GM06990 (cell line): ENCODE data around the gene TANC2.
"Not testable (repeated sequence)": the region's sequence is repeated elsewhere in the genome, so short reads cannot be mapped to it uniquely, and the experiment has no call there.

Source experiments
- DNase-seq: peaks from one replicate; pipeline ENCODE4 v3.0.0-alpha.2; 2011; ENCODE audit not compliant: insufficient read length; ENCODE audit errors: extremely low read depth
- H3K27me3 ChIP-seq: replicated peaks from 2 replicates; pipeline ENCODE4 v1.6.0; 2011; ENCODE audit warnings: low read length; ENCODE audit not compliant: control insufficient read depth, insufficient read depth
- H3K36me3 ChIP-seq: 2 replicates; pipeline ENCODE4 v1.5.1; 2011; ENCODE audit warnings: low read length; ENCODE audit not compliant: control insufficient read depth, insufficient read depth
- H3K4me3 ChIP-seq: replicated peaks from 2 replicates; pipeline ENCODE4 v1.5.1; 2011; ENCODE audit warnings: low read depth, mild to moderate bottlenecking, control low read depth, low read length
- TF ChIP-seq, protein P1 (sequence below): IDR thresholded peaks from 2 replicates; pipeline ENCODE4 v1.5.1; 2011; ENCODE audit warnings: low read length, control low read depth, mild to moderate bottlenecking, inconsistent platforms; ENCODE audit not compliant: insufficient read depth, poor library complexity, severe bottlenecking

Gene TANC2

DNA sequence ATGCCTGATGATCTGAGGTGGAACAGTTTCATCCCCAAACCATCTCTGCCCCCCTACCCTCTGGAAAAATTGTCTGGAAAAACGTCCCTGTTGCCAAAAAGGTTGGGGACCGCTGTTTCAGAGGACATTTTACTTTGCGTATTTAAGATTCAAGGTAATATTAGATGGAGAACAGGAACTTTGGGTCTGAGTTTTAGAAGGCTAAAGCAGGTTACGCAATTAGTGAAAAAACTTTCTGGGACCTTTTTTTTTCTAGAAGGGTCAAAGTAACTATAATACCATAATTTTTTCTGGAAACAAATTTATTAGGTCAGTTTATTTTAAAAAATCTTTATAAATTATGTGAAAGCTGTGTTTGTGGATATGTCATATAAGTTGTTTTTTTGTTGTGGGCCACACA is 5.8 kb downstream of the TANC2 start:
- Histone ChIP-seq H3K4me3 (no peak overlapping the region), H3K27me3 (no peaks in the 10 kb centered on the region; the same call in 1 of the 2 replicates), H3K36me3 (no peaks in the 10 kb centered on the region)
- TF ChIP-seq, protein P1, sequence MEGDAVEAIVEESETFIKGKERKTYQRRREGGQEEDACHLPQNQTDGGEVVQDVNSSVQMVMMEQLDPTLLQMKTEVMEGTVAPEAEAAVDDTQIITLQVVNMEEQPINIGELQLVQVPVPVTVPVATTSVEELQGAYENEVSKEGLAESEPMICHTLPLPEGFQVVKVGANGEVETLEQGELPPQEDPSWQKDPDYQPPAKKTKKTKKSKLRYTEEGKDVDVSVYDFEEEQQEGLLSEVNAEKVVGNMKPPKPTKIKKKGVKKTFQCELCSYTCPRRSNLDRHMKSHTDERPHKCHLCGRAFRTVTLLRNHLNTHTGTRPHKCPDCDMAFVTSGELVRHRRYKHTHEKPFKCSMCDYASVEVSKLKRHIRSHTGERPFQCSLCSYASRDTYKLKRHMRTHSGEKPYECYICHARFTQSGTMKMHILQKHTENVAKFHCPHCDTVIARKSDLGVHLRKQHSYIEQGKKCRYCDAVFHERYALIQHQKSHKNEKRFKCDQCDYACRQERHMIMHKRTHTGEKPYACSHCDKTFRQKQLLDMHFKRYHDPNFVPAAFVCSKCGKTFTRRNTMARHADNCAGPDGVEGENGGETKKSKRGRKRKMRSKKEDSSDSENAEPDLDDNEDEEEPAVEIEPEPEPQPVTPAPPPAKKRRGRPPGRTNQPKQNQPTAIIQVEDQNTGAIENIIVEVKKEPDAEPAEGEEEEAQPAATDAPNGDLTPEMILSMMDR, result no peak
- DNase-seq, result no peak

DNA sequence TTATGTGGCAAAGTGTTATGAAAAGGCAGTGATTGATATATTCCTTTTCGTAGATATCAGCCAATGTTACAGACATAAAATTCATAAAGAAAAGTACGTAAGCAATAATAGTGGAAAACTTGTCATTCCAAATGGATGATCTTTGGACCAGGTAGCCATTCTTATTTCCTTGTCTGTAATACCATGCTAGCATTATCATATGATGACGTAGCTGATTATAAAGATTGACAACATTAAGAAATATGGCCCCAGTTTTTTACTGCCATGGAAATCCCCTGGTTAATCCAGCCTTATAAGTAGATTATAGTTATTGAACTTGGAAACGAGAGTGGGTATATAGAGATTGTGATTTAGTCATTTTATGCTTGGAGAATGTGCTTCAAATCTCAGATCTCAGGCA is 8.8 kb downstream of the TANC2 start:
- no peak for DNase-seq
- H3K36me3 ChIP-seq, result no peaks in the 10 kb centered on the region
- TF ChIP-seq, protein P1, result no peak
- H3K27me3 ChIP-seq, result no peaks in the 10 kb centered on the region
- no peak overlapping the region for H3K4me3 ChIP-seq

DNA sequence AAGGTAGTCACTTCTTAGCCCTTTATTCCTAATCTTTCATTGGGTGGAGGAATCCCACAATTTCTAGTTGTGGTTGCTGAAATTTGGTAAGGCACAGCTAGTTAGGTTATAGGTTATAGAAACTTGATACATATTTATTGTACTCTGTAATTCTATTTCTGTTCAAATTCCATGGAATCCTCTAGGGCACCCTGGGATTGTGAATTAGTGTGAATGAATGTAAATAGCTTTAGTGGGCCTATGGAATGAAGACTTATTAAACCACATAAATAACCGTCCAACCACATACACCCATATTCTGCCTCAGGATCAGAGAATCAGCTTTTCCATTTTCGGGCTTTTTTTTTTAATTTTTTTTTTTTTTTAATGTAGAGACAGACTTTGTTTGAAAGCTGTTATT is 9.2 kb downstream of the TANC2 start:
- no peak for DNase-seq
- Histone ChIP-seq H3K4me3 (no peak overlapping the region), H3K36me3 (no peaks in the 10 kb centered on the region), H3K27me3 (no peaks in the 10 kb centered on the region)
- TF ChIP-seq, protein P1, result no peak

DNA sequence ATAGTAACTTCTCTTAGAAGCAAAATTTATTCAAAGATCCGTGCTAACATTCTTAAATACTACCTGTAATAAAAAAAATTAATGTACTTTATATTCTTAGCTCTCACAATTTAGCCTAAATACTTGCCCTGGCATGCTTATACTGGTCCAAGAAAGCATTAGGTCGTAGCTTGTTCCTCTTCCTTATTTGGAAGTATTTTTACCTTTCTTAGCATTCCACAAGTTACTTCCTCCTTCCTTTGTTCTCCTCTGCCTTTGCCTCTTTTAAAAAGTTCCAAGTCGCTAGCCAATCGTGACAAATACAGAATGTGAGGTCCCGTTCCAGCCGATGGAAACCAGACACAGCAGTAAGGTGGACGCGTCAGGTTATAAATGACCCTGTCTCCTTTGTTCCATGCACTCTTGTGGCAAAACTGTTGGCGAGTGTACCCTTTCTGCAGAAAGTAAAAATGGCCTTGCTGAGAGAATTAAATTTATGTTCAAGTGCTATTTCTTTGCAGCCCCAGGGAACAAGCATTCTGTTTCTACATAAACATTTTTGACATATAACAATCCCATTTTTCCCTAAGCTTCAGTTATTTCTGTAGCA is 10.7 kb downstream of the TANC2 start:
- not testable (repeated sequence) for H3K27me3 ChIP-seq, H3K4me3 ChIP-seq, DNase-seq, H3K36me3 ChIP-seq

DNA sequence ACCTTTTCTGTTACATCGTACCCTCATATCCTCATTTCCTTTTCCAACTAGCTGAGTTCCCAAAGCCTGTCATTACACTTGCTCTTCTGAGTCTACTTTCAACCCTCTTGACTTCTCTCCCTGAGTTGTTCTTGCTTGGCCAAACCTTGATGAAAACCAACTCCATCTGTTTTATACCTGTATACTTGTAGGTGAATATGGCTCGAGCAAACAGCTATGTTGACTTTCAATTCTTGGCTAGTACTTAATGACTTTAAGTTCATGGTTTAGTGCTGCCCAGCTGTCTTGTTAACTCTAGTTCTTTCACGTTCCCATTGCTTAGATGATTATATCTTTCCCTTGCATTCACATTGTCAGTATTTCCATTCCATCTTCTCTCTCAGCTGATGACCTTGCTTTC is 14.8 kb downstream of the TANC2 start:
- no peak for DNase-seq
- H3K36me3 ChIP-seq, result no peaks in the 10 kb centered on the region
- no peak overlapping the region for H3K4me3 ChIP-seq
- TF ChIP-seq, protein P1, result no peak
- H3K27me3 ChIP-seq, result no peaks in the 10 kb centered on the region

DNA sequence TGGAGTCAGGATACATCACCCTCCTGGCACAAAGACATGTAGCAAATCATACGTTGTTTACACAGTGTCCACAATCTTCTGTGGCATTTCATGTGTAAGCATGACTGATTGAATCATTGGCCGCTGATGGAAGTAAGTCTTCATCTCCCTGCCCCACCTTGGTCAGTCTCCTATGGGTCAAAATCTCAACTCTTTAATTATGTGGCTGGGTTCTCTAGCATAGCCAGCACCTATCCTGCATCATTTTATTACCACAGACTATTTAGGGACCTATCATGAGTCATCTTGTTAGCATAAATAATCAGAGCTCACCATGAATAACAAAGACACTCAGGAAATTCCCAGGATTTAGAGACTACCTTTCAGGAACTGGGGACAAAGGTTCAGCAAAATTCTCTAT is 15.9 kb downstream of the TANC2 start:
- Histone ChIP-seq H3K27me3 (no peaks in the 10 kb centered on the region; the same call in 1 of the 2 replicates), H3K36me3 (no peaks in the 10 kb centered on the region), H3K4me3 (no peak overlapping the region)
- TF ChIP-seq, protein P1, result no peak
- DNase-seq, result no peak
